Body of pancreas (tissue), 4 donors: ENCODE results near the gene SPEF2.

Experiments used
- CTCF ChIP-seq, 7 experiments: fragments of 450-650 bp in 4 of 7; fragments of 200-600 bp in 3 of 7; sonication (generic) in 3 of 7; IDR thresholded peaks; one replicate each; pipeline ENCODE4 v1.5.1; 2016 to 2019; ENCODE audit warnings: antibody characterized with exemption in 7 of 7
- POLR2A ChIP-seq, 3 donors: fragments of 450-650 bp; IDR thresholded peaks; one replicate each; pipeline ENCODE4 v1.6.1; 2016; ENCODE audit warnings: antibody characterized with exemption in 3 of 3, mild to moderate bottlenecking in 2 of 3

- TF ChIP-seq CTCF (IDR thresholded peaks at IDR 0.05): no peak
- no peak for TF ChIP-seq POLR2A (IDR thresholded peaks at IDR 0.05)
These were observed 56.4 kb downstream of the SPEF2 start for GRCh38 chr5:35674049-35674448.
